HEK293 (cell line): ENCODE results near the gene DACT2.

Experiments used
- CTCF ChIP-seq: fragments of 450-650 bp; formaldehyde crosslinking; IDR thresholded peaks from 2 replicates; pipeline ENCODE4 v1.5.1; 2016; ENCODE audit warnings: missing biosample characterization, missing genetic modification characterization
- MEIS1 ChIP-seq: sonication (generic); formaldehyde crosslinking; IDR thresholded peaks from 2 replicates; pipeline ENCODE4 v1.8.1; 2022; ENCODE audit warnings: missing genetic modification reagents, mild to moderate bottlenecking, borderline replicate concordance
- REST ChIP-seq: fragments of 450-650 bp; formaldehyde crosslinking; IDR thresholded peaks from 2 replicates; pipeline ENCODE4 v1.5.1; 2016; ENCODE audit warnings: missing biosample characterization, missing genetic modification characterization
- SP3 ChIP-seq: fragments of 450-650 bp; formaldehyde crosslinking; IDR thresholded peaks from 2 replicates; pipeline ENCODE4 v1.5.1; 2016; ENCODE audit warnings: missing biosample characterization, missing genetic modification characterization
- TCF7L2 ChIP-seq: IDR thresholded peaks from 2 replicates; pipeline ENCODE4 v1.6.1; 2011; ENCODE audit warnings: low read depth, mild to moderate bottlenecking, inconsistent platforms, low read length, moderate library complexity, borderline replicate concordance
- YY1 ChIP-seq: fragments of 450-650 bp; formaldehyde crosslinking; IDR thresholded peaks from 2 replicates; pipeline ENCODE4 v1.5.1; 2018; ENCODE audit warnings: missing biosample characterization, missing genetic modification characterization
- ZNF10 ChIP-seq: fragments of 450-650 bp; formaldehyde crosslinking; IDR thresholded peaks from 2 replicates; pipeline ENCODE4 v1.5.1; 2017; ENCODE audit warnings: missing biosample characterization, missing genetic modification characterization
- ZNF274 ChIP-seq, 2 experiments: fragments of 200-500 bp in 1 of 2; fragments of 450-650 bp in 1 of 2; sonication (Bioruptor generic) in 1 of 2; formaldehyde crosslinking in 1 of 2; IDR thresholded peaks; 2 replicates each; pipeline versions ENCODE4 v1.5.1 to v1.6.1; 2014 to 2016; ENCODE audit warnings: borderline replicate concordance in 1 of 2, inconsistent platforms in 1 of 2, low read length in 1 of 2, missing biosample characterization in 1 of 2, missing genetic modification characterization in 1 of 2
- ZNF292 ChIP-seq: fragments of 450-650 bp; formaldehyde crosslinking; IDR thresholded peaks from 2 replicates; pipeline ENCODE4 v1.5.1; 2016; ENCODE audit warnings: low read depth, missing biosample characterization, missing genetic modification characterization, borderline replicate concordance
- ZNF398 ChIP-seq: fragments of 450-650 bp; formaldehyde crosslinking; IDR thresholded peaks from 2 replicates; pipeline ENCODE4 v1.5.1; 2017; ENCODE audit warnings: missing biosample characterization, missing genetic modification characterization

GRCh38 chr6:168354338-168354737 is 34.8 kb upstream of the DACT2 start:
- TF ChIP-seq CTCF (tag by site-specific recombination): no peak
- no peak for TF ChIP-seq ZNF292 (tag by site-specific recombination)
- no peak for TF ChIP-seq MEIS1 (CRISPR knock-in tag)
- no peak for TF ChIP-seq ZNF10 (tag by site-specific recombination)
- TF ChIP-seq SP3 (tag by site-specific recombination): no peak
- no peak for TF ChIP-seq ZNF398 (tag by site-specific recombination)
- TF ChIP-seq REST (tag by site-specific recombination): no peak
- no peak for TF ChIP-seq TCF7L2
- no peak for TF ChIP-seq ZNF274 (IDR thresholded peaks at IDR 0.05; ENCODE audit: low read length)
- no peak for TF ChIP-seq ZNF274 (tag by site-specific recombination; IDR thresholded peaks at IDR 0.05; ENCODE audit: borderline replicate concordance)
- no peak for TF ChIP-seq YY1 (tag by site-specific recombination)
